HCT116 (cell line): ENCODE data around the gene TUB. TPM values are rescaled to one million over a fixed set of nuclear protein-coding genes. Genes with fewer than 3 reads are reported as not detected.

ENCODE experiments used
- CEBPB ChIP-seq: IDR thresholded peaks from 2 replicates; pipeline ENCODE4 v1.6.1; 2012; ENCODE audit warnings: low read depth
- EZH2 ChIP-seq: fragments of 200-600 bp; sonication (generic); IDR thresholded peaks from 2 replicates; pipeline ENCODE4 v1.6.1; 2017; ENCODE audit warnings: antibody characterized with exemption, mixed run types
- JUND ChIP-seq: IDR thresholded peaks from 2 replicates; pipeline ENCODE4 v1.6.1; 2012
- RAD21 ChIP-seq: IDR thresholded peaks from 2 replicates; pipeline ENCODE4 v1.6.1; 2012; ENCODE audit warnings: low read depth, mild to moderate bottlenecking
- SIN3A ChIP-seq: IDR thresholded peaks from 2 replicates; pipeline ENCODE4 v1.6.1; 2012; ENCODE audit warnings: low read depth
- SP1 ChIP-seq: IDR thresholded peaks from 2 replicates; pipeline ENCODE4 v1.6.1; 2012; ENCODE audit warnings: low read depth
- TCF7L2 ChIP-seq: IDR thresholded peaks from 2 replicates; pipeline ENCODE4 v1.7.0; 2011; ENCODE audit warnings: borderline replicate concordance, inconsistent platforms; ENCODE audit not compliant: insufficient read depth, insufficient read length; ENCODE audit errors: extremely low read depth
- YY1 ChIP-seq: IDR thresholded peaks from 2 replicates; pipeline ENCODE4 v1.6.1; 2011; ENCODE audit warnings: low read length, low read depth, moderate library complexity, mild to moderate bottlenecking; ENCODE audit not compliant: insufficient replicate concordance; ENCODE audit errors: extremely low read depth
- ZFX ChIP-seq: fragments of 450-650 bp; IDR thresholded peaks from 2 replicates; pipeline ENCODE4 v1.6.1; 2017
- total RNA-seq: library from RNA; stranded (reverse); gene quantifications from one replicate; pipeline ENCODE4 v1.2.1, GENCODE V29; 2021; ENCODE audit not compliant: unreplicated experiment
- TF ChIP-seq, protein P1 (sequence below): IDR thresholded peaks from 2 replicates; pipeline ENCODE4 v1.6.1; 2012
- TF ChIP-seq, protein P2 (sequence below): IDR thresholded peaks from 2 replicates; pipeline ENCODE4 v1.6.1; 2012
- TF ChIP-seq, protein P3 (sequence below): IDR thresholded peaks from 2 replicates; pipeline ENCODE4 v1.6.1; 2012; ENCODE audit warnings: low read depth

The TUB gene
- total RNA-seq, 1 experiment from 2014 or later, result 0.02 TPM

DNA sequence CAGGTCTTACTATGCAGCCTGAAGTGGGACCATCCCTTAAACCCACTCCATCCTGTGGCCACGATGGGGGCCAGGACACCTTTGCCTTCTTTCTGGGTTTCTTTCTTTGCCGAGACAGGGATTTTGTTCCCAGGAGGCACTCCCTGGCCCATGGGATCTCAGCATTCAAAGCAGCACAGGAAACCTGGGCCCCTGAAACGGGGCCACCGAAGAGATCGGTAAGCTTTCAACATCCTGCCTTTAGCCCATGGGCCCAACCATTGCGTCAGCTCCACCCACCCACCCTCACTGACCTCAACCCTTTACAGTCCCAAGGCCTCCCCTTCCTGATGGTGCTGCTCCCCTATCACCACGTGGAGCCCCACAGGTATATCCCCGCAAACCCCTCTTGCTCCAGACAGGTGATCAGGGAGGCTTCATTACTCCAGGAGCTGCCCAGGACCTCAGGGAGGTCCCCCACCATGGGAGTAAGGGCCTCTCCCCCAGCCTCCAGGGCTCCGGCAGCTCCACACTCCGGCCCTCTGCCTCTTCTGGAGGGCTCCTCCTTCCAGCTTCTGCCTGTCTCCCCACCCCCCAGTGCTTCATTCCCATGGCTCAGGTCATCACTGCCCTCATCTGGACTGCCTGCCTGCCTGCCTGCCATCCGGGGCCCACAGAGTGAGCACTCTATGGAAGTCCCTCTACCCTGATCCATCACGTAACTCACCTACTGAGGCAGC is 42.0 kb upstream of the TUB start (continued):
- TF ChIP-seq JUND (no peak), ZFX (no peak), SIN3A (no peak), CEBPB (no peak), EZH2 (no peak), SP1 (no peak), RAD21 (no peak), YY1 (no peak), TCF7L2 (no peak)
- TF ChIP-seq, protein P1, sequence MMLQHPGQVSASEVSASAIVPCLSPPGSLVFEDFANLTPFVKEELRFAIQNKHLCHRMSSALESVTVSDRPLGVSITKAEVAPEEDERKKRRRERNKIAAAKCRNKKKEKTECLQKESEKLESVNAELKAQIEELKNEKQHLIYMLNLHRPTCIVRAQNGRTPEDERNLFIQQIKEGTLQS, result no peak
- TF ChIP-seq, protein P2, sequence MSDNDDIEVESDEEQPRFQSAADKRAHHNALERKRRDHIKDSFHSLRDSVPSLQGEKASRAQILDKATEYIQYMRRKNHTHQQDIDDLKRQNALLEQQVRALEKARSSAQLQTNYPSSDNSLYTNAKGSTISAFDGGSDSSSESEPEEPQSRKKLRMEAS, result no peak
- TF ChIP-seq, protein P3, sequence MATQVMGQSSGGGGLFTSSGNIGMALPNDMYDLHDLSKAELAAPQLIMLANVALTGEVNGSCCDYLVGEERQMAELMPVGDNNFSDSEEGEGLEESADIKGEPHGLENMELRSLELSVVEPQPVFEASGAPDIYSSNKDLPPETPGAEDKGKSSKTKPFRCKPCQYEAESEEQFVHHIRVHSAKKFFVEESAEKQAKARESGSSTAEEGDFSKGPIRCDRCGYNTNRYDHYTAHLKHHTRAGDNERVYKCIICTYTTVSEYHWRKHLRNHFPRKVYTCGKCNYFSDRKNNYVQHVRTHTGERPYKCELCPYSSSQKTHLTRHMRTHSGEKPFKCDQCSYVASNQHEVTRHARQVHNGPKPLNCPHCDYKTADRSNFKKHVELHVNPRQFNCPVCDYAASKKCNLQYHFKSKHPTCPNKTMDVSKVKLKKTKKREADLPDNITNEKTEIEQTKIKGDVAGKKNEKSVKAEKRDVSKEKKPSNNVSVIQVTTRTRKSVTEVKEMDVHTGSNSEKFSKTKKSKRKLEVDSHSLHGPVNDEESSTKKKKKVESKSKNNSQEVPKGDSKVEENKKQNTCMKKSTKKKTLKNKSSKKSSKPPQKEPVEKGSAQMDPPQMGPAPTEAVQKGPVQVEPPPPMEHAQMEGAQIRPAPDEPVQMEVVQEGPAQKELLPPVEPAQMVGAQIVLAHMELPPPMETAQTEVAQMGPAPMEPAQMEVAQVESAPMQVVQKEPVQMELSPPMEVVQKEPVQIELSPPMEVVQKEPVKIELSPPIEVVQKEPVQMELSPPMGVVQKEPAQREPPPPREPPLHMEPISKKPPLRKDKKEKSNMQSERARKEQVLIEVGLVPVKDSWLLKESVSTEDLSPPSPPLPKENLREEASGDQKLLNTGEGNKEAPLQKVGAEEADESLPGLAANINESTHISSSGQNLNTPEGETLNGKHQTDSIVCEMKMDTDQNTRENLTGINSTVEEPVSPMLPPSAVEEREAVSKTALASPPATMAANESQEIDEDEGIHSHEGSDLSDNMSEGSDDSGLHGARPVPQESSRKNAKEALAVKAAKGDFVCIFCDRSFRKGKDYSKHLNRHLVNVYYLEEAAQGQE, result no peak
